Colonic mucosa (tissue), 4 donors: ENCODE data around the gene SEMA4D. TPM values are rescaled to one million over a fixed set of nuclear protein-coding genes. Genes with fewer than 3 reads are reported as not detected.

Experiments
- DNase-seq: peaks from one replicate; pipeline ENCODE4 v3.0.0-alpha.2; 2020
- H3K27ac ChIP-seq: fragments of 200-600 bp; one replicate; pipeline ENCODE4 v1.8.0; 2021
- H3K27me3 ChIP-seq: fragments of 200-600 bp; one replicate; pipeline ENCODE4 v1.8.0; 2021
- H3K36me3 ChIP-seq: fragments of 200-600 bp; one replicate; pipeline ENCODE4 v1.8.0; 2021
- H3K4me1 ChIP-seq: fragments of 200-600 bp; one replicate; pipeline ENCODE4 v1.8.0; 2021; ENCODE audit warnings: mild to moderate bottlenecking
- H3K4me3 ChIP-seq: fragments of 200-600 bp; one replicate; pipeline ENCODE4 v1.8.0; 2021
- H3K9ac ChIP-seq, 2 donors: one replicate each; pipeline ENCODE4 v1.7.0; 2013; ENCODE audit warnings: control low read depth in 2 of 2, low read depth in 2 of 2, low read length in 2 of 2
- H3K9me3 ChIP-seq: fragments of 200-600 bp; one replicate; pipeline ENCODE4 v1.8.0; 2021
- CTCF ChIP-seq: fragments of 200-600 bp; IDR thresholded peaks from one replicate; pipeline ENCODE4 v1.8.0; 2022; ENCODE audit warnings: antibody characterized with exemption, mild to moderate bottlenecking
- intact Hi-C: fragments of 100-400 bp; cut with DNase I; formaldehyde crosslinking; loops from one replicate; pipeline ENCODE4 v1.14.1; 2022
- total RNA-seq, 2 donors: library from RNA; stranded (reverse); fragmentation: NEBNext Ultra II Directional in 1 of 2; extraction: Animal tissue kit (Norgen Biotek cat#: 25700) in 1 of 2; gene quantifications; one replicate each; pipeline ENCODE4 v1.2.1, GENCODE V29; 2021
- donor health status: healthy.
- donor health status: DM: no; HTN: no; CAD: no.
- donor health status: DM: no; HTN: no; CAD: no.

SEMA4D gene
- total RNA-seq, 2 donors from 2014 or later: 14.7 to 19.0 TPM

DNA sequence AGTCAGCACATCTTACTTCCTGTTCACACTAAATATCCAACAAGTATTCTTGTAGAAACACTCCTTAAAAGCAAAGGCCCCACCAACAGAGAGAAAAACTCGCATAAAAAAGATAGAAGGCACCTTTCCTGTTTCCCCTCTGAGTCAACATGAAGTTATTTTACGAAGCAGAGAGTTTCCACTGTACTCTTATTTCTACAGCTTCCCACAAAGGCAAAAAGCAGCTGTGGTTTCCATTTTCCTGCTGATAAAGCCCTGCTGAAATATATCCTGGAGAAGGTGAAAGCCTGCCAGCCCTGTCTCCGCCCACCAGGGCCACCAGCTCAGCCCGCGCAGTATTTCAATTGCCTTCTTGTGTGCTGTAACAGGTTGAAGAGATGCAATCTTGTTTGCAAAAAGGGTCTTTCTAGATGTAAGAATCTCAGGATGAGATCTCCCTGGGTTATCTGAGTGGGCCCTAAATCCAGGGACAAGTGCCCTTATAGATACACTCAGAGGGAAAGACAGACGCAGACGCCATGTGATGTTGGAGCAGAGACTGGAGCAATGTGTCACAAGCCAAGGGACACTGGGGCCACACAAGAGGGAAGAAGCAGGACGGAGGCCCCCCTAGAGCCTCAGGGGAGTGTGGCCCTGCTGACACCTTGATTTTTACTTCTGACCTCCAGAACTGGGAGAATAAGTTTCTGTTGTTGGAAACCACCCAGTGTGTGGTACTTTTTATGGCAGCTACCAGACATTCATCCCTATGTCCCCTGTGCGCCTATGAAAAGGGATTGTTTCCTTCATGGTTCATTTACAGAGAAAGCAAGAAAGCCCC is 19.9 kb downstream of the SEMA4D start:
- peak; percentile 39 for DNase-seq
- Histone ChIP-seq H3K9me3 (no peaks in the 10 kb centered on the region), H3K4me1 (peaks cover 12% of the 10 kb centered on the region), H3K27me3 (no peaks in the 10 kb centered on the region), H3K36me3 (no peaks in the 10 kb centered on the region), H3K4me3 (no peak overlapping the region), H3K9ac (no peak overlapping the region), H3K27ac (peak overlapping the region; percentile 13)
- no peak for TF ChIP-seq CTCF
- intact Hi-C loops: no loop called here

GRCh38 chr9:89477384-89477783 is 20.5 kb downstream of the SEMA4D start:
- no peaks in the 10 kb centered on the region for H3K36me3 ChIP-seq
- intact Hi-C loops: no loop called here
- H3K27me3 ChIP-seq: no peaks in the 10 kb centered on the region
- peak overlapping the region in 1 of 2 donors; percentile 12 for H3K9ac ChIP-seq
- no peak for TF ChIP-seq CTCF
- no peak overlapping the region for H3K4me3 ChIP-seq
- no peak for DNase-seq
- H3K27ac ChIP-seq: peak overlapping the region; percentile 13
- H3K9me3 ChIP-seq: no peaks in the 10 kb centered on the region
- H3K4me1 ChIP-seq: peaks cover 12% of the 10 kb centered on the region

DNA sequence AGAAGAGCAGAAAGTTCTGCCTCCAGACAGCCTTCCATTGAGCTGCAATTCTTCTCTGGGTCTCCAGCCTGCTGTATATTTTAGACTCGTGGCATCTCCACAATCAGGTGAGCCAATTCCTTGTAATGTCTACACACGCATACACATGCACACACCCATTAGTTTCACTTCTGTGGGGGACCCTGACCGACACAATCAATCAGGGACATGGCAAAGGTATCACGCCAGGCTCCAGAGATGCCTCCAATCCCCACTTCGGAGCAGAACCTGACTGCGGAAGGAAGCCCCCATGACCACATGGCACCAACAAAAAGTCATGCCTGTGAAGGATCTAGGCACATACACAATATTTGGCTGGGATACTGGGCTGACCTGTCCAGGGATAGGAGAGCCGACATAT is 21.4 kb downstream of the SEMA4D start:
- Histone ChIP-seq H3K9ac (no peak overlapping the region), H3K36me3 (no peaks in the 10 kb centered on the region), H3K27me3 (no peaks in the 10 kb centered on the region), H3K4me1 (peaks cover 12% of the 10 kb centered on the region), H3K27ac (no peak overlapping the region), H3K4me3 (no peak overlapping the region), H3K9me3 (no peaks in the 10 kb centered on the region)
- TF ChIP-seq CTCF: no peak
- intact Hi-C loops: no loop called here
- DNase-seq: no peak

DNA sequence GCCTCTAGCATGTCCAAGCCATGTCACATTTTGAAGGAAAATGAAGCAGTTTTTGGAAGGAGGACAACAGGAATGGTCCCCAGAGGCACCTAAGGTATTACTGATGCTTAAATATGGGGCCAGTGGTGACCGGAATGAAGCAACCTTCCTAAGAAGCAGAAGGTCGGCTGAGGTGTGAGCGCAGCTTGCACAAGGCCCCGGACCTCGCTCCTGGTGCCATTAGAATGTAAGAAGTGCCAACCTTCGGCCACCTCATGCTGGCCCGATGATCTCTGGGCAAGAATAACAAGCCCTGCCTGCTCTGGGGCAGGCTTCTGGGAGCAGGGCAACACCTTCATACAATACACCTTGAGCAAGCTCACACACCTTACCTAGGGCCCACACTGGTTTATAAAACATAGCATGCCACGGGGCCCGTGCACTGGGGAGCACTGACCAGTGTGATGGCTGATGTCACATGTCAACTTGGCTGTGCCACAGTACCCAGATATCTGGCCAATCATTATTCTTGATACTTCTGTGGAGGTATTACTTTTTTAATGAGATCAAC is 21.9 kb downstream of the SEMA4D start:
- Histone ChIP-seq H3K27me3 (no peaks in the 10 kb centered on the region), H3K4me3 (no peak overlapping the region), H3K9me3 (no peaks in the 10 kb centered on the region), H3K27ac (no peak overlapping the region), H3K4me1 (peaks cover 12% of the 10 kb centered on the region), H3K36me3 (no peaks in the 10 kb centered on the region), H3K9ac (no peak overlapping the region)
- no peak for DNase-seq
- TF ChIP-seq CTCF: no peak
- intact Hi-C loops: no loop called here

DNA sequence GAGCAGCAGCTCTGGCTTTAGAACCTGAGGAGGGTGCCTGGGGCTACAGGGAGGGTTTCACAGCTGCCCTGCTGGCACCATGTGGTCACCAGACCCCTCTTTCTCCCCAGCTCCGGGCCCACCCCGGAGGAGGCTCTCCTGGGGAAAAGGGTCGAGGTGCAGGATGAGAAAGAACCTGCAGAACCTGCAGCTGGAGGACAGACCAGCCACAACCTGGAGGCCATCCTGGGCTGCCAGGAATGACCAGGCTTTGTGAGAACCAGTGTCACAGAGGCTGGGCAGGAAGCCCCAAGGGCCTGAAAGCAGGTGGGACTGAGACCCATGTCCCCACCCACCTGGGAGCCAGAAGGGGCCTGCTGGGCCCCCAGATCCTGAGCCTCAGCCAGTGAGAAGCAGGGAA is 23.0 kb downstream of the SEMA4D start:
- peaks cover 12% of the 10 kb centered on the region for H3K4me1 ChIP-seq
- no peak overlapping the region for H3K4me3 ChIP-seq
- H3K36me3 ChIP-seq: no peaks in the 10 kb centered on the region
- H3K27me3 ChIP-seq: no peaks in the 10 kb centered on the region
- H3K27ac ChIP-seq: peak overlapping the region; percentile 18
- TF ChIP-seq CTCF: no peak
- H3K9ac ChIP-seq: no peak overlapping the region
- no peak for DNase-seq
- H3K9me3 ChIP-seq: no peaks in the 10 kb centered on the region
- intact Hi-C loops: no loop called here
